Measurements from ENCODE around the gene TBX3.

The TBX3 gene

DNA sequence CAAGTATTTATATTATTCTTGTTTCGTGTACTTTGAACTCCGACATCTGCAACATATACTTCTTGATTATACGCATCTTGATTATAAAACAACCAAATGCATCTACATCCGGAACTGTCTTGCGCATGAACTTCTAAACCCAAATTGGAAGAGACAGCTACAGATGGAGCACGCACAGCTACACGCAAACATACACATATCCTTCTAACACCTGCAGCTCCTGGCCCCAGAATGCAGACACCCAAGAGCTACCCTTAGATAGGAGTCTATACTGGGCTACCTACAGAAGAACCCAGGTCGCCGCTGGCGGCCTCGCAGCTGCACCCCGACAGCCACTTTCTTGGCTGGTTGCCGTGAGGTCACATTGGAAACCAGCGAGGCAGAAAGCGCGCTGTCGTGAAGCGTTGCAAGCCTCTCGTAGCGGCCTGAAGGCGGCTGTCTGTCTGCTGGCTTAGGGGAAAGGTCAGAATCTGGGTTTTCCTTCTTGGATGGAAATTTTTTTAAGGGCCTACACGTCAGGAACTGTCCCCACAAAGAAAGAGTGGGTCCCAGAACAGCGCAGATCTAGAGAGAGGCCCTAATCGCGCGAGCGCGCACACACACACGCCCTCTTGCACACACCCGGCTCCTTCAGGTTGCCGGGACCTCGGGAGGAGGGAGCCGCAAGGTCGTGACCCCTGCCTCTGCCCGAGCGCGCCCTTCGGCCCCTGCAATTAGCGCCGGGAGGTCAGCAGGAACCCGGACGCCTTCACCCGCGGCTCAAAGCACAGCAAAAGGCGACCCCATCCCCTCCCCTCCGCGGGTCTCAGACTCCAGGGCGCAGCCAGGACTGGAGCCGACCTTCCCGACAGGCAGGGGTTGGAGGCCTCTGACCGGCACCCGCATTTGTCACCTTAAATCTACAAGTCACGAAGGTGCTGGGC is 17.0 kb downstream of the TBX3 start:
- DNase-seq, result no peak

DNA sequence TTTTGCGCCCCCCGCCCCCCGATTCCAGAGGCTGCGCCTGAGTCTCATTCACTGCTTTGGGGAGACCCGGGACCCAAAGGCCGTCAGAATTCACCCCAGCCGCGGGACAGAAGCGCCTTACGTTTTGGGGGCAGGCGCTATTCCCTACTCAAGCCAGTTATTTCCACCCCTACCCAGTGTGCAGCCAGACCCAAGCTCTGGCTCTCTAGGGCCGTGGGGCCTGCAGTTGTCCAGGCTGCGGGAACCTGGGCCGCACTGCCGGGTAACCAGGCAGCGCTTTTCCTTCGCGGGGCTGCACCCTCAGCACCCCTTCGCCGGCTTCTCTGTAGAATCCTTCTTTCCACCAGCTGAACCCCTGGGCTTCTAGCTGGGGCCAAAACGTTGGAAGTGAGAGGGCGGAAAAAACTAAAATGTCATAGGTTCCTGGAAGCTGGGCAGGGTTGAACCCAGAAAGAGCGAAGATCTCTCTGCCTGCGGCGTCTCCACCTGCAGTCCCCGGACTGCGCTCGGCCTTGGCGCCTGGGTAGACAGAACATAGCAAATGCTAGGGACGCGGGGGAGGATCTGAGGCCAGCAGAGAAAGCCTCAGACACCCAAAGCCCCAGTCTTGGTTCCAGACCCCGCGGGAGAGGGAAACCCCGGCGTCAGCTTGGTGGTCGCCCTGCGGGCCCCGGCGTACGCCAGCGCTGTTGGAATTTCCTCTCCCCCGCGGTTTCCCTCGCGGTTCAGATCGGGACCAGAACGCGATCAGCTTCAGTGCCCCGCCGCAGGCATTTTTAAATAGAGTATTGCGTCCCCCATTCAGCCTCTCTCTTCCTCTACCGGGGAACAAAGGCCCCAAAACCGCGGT is 18.3 kb downstream of the TBX3 start:
- DNase-seq, result no peak

DNA sequence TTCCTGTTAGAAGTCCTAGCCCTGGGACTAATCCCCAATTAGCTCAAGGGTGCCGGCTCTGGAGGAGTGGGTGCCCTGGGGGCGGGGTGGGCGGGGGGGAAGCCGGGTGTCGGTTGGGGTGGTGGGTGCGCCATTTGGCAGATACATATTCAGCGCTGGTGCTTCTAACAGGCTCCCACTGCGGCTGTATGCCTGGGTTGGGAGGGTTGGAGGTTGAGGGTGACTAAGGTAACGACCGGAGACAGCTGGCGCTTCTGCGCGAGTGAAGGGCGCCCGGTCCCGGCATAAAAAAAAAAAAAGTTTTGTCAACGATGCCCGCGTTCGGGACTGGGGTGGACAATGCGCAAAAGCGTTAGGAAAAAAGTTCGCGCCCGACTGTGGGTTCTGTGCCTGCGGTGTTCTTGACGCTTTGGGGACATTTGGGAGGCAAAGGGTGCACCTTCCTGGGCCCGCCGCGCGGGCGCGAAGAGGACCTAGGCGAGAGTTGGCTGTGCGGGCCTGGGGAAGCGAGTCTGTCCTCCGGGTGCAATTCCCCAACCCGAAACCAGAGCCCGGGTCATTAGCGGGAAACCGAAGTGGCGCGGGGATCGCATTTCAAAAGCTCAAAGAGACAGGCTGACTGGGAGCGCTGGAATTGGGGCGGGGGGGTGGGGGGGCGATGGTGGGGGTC is 19.2 kb downstream of the TBX3 start:
- no peak for DNase-seq

DNA sequence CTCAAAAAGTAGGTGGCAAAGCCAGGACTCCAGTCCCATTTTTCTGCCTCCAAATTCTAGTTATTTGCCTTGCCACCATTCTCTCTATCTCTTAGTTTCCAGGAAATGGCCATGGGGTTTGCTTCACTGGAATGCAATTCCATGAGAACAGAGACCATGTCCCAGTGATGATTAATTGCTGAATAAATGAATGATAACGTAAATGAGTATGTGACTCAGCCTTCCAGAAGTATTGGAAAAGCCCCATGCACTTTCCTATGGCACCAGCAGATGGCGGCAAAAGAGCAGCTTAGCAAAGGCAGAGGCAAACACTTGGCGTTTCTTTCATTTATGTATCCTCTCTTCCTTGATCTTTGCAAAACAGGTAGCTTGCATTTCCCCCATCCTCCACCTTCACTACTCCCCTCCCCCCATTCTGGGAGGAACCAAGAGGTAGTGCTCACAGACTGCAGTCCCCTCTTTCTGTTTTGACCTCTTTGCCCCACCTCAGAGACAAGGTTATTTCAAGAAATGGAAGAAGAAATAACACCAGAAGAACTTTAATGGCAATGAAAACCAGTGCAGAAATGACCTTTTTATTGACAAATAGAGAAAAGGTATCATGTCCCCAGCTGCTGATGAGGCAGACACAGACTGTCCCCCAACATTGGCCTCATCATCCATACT is 21.3 kb downstream of the TBX3 start:
- no peak for DNase-seq

DNA sequence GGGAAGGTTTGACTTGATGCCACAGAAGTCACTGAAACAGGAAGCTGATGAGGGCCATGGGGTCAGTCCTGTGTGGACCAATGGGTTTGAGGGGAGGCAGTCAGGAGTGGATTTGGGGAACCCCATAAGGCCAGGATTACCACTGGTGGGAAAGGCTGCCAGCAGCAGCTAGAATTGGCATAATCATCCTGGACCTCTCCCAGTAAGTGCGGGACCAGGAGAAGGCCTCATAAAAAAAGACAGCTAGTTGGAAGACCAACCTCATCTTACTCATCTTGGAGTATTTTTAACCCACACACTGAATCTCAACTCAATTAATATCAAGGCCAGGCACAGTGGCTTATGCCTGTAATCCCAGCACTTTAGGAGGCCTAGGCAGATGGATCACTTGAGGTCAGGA is 22.7 kb downstream of the TBX3 start:
- no peak for DNase-seq

DNA sequence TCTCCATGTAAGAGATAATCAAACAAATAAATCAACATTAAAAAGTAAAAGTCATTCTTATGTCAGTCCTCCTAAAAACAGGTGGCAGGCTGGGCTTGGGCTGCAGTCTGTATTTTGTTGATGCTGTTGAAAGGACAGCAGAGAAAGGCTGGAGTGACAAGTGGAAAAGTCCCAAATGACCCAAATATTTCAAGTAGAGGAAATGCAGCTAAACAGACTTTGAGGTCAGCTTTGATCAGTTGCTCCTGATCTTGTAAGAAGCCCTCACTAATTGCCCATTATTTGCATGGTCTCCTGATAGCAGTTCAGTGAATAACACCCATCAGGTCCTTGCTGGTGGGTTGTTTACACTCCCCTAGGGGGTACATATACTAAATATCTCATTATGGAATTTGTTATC is 24.9 kb downstream of the TBX3 start:
- DNase-seq, result no peak

DNA sequence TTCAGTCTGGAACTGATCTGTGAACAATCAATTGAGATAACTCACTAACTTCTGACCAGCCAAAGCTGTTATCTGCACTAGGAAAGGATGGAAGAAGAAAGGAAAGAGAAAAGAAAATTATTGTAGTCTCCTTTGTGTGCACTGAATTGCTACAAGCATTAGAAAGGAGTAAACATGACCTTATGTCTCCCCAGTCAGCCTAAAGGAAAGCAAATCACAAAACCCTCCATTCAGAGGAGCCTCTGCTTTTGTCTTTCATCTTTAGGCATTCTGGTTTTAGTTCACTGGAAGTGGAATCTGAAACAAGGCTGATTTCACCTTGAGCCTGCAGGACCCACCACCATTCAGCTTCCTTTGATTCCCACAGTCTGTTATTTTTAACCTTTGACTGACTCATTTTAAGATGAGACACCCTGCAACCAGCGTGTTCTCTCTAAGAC is 26.0 kb downstream of the TBX3 start:
- DNase-seq, result no peak

DNA sequence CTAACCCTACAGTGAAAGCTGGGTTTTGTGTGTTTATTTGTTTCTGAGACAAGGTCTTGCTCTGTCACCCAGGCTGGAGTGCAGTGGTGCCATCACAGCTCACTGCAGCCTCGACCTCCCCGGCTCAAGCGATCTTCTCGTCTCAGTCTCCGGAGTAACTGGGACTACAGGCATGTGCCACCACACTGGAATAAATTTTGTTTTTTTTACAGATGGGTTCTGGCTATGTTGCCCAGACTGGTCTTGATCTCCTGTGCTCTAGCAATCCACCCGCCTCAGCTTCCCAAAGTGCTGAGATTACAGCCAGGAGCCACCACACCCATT is 26.4 kb downstream of the TBX3 start:
- no peak for DNase-seq

DNA sequence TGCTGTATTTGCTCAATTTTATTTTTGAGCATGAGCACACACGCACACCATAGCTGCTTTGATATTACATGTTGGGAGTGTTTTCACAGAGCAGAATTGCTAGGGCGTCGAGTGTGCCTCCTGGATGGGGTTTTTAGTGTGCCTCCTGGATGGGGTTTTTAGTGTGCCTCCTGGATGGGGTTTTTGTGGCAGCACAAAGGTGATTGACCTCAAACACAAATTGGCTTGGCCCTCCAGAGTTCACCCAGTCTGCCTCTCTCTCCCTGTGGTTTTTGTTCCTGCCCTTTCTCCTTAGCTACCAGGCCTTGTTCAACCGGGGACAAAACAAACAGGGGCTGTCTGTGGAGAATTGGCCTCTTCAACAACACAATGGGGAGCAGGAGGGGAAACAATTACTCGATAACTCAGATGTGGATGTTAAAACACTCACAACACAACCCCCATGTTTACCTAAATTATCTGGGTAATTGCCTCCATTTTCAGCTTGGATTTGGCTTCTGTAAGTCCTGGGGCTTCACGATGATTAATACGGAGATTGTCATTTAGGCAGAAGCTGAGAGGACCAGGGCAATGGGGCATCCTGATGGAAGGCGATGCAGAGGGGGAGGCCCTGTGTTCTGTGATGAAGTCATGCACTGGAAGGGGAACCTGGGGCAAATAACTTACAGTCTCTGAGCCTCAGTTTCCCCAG is 26.9 kb downstream of the TBX3 start:
- no peak for DNase-seq

DNA sequence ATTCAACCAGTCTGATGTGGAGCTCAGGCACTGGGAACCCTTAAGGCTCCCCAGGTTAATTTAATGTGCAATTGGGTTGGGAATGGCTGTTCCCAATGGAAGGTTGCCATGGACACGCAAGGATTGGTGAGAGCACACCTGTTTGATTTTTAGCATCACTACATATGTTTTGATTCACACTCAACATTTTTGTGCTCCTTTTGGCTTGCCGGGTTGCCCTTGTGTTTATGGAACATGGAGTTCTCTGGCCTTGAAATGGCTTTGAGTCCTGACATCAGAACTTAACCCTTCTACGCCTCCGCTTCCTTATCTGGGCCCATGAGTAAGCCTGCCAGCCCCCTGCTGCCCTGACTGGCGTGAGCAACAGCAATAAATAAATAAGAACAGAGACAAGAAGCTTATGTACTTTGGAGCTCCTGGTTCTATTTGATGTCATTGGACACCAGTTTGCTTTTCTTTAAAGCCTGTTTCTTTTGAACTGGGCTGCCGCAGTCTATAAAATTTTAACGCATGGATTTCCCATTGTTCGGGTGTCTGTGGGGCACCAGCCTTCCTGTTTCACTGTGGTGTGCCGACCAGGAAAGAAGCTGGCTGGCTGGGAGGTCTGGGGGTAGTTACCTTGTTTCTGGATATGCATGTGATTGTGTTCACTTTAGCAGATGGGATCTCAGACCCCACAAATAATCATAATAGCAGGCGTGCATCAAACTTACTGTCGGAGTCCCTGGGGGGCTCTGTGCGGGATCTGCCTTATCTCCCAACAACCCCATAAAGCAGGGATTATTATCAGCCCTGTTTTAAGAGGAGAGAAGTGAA is 27.8 kb downstream of the TBX3 start:
- no peak for DNase-seq

DNA sequence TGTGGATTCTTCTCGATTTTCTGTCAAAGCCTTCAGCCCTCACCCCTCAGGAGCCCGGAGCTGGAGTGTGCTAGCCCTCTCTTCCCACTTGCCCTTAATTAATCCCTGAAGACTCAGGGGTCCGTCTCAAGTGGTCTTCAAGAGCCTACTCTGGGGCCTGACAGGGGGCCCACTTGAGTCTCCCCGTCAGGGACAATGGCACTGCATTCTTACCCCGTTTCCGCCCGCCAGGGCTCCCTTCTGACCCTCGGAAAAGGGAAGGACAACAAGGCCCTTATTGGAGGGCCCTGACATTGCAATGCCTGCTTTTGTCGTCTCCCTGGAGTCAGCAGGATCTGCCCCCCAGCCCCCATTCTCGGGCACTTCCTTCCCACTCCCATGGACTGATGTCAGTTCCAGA is 34.4 kb downstream of the TBX3 start:
- no peak for DNase-seq

DNA sequence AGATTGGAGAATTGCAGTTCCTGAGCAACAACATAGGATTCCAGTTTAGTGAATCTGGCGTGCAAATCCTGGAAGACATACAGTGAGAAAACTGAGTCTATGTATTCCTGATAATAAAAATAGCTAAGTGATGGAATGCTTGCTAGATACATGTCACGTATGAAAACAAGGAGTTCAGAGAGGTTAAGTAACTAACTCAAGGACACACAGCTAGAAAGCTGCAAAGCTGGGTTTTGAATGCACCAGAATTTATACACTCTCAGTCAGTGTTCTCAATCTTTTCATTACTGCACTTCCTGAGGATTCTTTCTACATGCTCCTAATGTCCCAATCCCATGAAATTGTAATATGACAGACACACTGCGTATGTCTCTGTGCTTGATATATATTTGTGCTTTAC is 35.3 kb downstream of the TBX3 start:
- no peak for DNase-seq

DNA sequence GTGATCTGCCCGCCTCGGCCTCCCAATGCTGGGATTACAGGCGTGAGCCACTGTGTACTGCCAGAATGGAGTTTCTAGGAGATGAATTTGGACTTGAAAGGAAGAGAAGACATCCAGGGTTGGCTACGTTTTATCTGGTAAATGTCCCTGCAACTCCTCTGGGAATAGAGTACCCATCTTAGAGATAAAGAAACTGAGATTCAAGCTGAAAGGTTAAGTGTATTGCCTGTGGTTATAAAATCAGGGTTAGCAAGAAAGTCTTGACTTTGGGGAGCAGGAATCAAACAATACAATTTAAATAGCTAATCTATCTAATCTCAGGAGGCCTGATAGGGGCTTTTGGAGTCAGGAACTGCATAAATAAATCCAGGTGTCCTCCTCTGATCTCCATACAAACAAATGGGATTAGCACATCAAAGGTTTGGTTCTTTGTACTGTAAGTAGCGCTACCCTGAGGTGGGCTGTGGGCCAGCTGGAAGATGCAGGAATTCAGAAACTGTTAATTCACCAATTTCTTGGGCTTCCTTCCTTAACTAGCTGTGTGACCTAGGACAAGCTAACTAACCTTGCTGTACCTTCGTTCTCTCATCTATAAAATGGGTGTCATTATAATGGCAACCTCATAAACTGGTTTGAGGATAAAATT is 45.1 kb downstream of the TBX3 start:
- no peak for DNase-seq

DNA sequence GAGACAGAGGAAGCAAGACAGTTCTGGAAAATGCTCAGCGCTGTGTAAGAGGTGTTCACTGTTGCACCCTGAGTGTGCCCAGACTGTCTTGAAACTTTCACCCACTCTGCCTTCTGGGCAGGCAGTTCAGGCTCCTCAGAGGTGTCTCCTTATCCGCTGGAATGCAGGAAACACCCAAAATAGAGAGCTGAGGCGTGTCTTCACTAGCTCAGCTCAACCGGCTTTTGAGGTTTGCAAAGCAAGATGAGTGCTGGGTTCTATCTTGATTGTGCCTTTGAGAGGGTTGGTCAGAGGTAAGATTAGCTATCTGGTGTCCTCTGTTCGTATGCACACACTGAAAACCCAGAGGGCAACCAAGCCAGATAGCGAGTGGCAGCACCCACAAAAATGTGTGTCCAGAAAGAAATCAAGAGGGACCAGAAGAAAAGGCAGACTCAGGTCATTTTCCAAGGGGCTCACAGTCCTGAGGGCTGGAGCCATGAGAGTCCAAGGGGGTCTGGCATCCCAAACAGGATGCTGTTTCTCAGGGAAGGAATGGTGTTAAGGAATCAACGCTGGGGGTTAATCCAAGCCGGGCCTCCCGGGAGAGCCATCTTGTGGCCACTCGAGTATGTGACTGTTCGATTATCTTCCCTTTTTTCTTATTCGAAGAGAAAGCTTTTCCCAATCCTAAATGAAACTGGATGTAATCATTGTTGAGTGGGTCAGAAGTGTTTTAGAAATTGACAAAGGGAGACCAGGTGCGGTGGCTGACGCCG is 47.1 kb downstream of the TBX3 start:
- DNase-seq, result no peak

DNA sequence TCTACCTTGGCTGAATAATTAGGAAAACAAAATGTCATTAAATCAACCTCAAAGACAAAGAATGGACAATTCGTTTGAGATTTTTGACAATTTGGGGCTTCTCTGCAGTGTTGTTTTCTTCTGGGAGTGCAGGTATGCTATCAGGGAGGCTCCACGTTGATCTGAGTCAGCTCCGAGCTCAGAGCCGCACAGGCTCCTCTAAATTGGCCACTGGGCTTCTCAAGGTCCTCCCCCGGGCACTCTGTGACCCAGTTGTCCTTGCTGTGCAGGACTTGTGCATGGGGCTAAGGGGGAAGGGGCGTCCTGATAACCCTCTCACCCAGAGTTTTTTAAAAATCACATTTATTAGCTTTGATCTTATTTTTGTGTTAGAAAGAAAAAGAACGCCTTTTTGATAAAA is 52.7 kb downstream of the TBX3 start:
- no peak for DNase-seq

DNA sequence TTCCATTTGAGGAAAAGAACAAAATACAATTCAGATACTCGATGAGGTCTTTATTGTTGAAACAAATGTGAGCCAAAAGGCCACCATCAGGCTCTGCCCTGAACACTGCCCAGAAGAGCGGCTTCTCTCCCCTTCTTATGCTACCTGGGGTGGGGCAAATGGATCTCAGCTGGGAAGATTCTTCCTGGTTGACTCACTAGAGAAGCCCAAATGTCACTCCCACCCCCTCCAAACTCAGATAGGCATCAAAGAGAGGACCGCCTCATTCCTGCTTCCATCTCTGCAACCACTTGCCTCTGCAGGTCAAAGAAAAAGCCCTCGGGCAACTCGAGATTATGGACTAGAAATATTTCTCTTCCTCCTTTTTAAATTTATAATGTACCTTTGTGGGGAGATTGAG is 55.8 kb downstream of the TBX3 start:
- DNase-seq, result no peak

DNA sequence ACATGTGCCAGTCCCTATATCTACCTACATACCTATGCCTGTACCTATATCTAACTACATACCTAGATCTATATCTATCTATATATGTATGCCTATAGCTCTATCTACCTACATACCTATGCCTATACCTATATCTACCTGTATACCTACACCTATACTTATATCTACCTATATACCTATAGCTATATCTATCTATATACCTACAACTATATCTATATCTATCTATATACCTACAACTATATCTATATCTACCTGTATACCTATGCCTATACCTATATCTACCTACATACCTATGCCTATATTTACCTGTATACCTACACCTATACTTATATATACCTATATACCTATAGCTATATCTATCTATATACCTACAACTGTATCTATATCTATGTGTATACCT is 56.6 kb downstream of the TBX3 start:
- no peak for DNase-seq

DNA sequence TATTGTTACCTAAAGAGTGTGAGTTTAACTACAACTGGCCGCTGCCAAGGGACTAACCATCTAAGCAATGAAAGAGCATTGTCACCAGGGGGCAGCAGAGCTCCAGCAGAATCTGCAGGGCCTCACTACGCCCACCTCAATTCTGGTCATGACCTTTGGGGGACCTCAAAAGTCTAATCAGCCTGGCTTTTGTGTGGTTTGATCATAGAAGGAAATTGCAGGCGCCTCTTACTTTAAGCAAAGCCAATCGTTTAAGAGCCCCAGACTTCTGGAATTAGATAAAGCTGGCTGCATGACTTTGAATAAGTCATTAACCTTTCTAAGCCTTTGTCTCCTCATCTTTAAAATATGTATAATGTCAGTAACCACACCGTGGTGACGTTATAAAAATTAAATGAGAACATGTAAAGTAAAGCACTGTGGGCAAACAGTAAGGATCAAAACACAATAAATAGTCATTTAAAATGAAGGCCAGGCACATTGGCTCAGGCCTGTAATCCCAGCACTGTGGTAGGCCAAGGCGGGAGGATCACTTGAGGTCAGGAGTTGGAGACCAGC is 58.6 kb downstream of the TBX3 start:
- no peak for DNase-seq

DNA sequence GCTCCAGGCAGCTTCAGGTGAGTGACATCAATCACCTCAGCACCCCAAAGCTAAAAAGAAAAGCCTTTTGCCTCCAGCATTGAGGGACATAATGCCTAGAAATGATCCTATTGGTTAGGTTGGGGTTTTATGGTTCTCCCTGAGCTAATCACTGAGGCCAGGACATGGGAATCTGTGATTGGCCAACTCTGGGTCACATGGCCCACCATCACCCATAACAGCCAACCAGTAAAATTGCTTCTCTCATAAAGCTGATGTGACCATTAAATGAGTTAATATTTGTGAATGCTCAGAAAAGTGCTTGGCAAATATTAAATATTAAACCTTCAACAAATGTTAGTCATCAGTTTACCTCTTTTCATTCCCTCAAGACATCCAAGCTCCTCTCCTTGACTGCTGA is 60.2 kb downstream of the TBX3 start:
- no peak for DNase-seq

Measured in GF-D8 (cell line).